ENCODE results near the gene QKI.

QKI gene

GRCh38 chr6:163563318-163563717 is 148.8 kb downstream of the QKI start:
- Histone ChIP-seq H3F3A (ENCODE audit: low read depth) (no peaks in the 10 kb centered on the region), H3K27me3 (ENCODE audit: insufficient read depth, low read length, poor library complexity, severe bottlenecking) (no peaks in the 10 kb centered on the region), H4K20me1 (ENCODE audit: insufficient read depth, low read length, poor library complexity, severe bottlenecking) (no peaks in the 10 kb centered on the region), H3K9me2 (replicated peaks; ENCODE audit: low read depth, low read length) (no peaks in the 10 kb centered on the region), H3K4me2 (ENCODE audit: low read depth, low read length, poor library complexity, severe bottlenecking) (no peak overlapping the region), H3K9ac (ENCODE audit: low read depth, low read length, poor library complexity, severe bottlenecking) (no peak overlapping the region), H3K9me3 (ENCODE audit: insufficient read depth, low read depth, low read length) (no peaks in the 10 kb centered on the region), H3K4me3 (ENCODE audit: low read length, poor library complexity, severe bottlenecking) (no peak overlapping the region), H3K36me3 (ENCODE audit: insufficient read depth, low read length) (no peaks in the 10 kb centered on the region), H2AFZ (ENCODE audit: low read length) (no peak overlapping the region), H3K4me1 (ENCODE audit: insufficient read depth, low read length, poor library complexity, severe bottlenecking) (no peaks in the 10 kb centered on the region), H3K79me2 (ENCODE audit: insufficient read depth, low read length) (no peaks in the 10 kb centered on the region)
- TF ChIP-seq EZH2phosphoT487 (IDR thresholded peaks at IDR 0.05; ENCODE audit: borderline replicate concordance) = no peak
- TF ChIP-seq, protein P1, sequence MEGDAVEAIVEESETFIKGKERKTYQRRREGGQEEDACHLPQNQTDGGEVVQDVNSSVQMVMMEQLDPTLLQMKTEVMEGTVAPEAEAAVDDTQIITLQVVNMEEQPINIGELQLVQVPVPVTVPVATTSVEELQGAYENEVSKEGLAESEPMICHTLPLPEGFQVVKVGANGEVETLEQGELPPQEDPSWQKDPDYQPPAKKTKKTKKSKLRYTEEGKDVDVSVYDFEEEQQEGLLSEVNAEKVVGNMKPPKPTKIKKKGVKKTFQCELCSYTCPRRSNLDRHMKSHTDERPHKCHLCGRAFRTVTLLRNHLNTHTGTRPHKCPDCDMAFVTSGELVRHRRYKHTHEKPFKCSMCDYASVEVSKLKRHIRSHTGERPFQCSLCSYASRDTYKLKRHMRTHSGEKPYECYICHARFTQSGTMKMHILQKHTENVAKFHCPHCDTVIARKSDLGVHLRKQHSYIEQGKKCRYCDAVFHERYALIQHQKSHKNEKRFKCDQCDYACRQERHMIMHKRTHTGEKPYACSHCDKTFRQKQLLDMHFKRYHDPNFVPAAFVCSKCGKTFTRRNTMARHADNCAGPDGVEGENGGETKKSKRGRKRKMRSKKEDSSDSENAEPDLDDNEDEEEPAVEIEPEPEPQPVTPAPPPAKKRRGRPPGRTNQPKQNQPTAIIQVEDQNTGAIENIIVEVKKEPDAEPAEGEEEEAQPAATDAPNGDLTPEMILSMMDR (conservative IDR thresholded peaks at IDR 0.05; ENCODE audit: low read length) = no peak

DNA sequence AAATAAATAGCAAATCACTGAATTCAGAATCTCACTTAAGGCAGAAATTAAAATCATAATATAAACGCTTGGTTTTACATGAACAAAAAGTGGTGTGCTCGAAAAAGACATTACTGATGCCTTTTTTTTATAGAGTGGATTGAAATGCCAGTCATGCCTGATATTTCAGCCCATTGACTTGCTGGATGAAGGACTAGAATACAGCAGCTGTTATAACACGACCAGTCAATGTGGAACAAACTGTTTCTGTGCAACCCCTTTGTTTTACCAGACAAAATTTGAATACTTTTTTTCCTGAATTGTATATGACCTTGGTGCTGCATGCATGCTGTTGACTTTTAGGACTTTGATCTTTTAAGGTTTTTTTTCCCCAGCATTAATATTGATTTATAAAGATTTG is 150.0 kb downstream of the QKI start:
- H3F3A ChIP-seq (ENCODE audit: low read depth) = no peaks in the 10 kb centered on the region
- H4K20me1 ChIP-seq (ENCODE audit: insufficient read depth, low read length, poor library complexity, severe bottlenecking) = no peaks in the 10 kb centered on the region
- no peaks in the 10 kb centered on the region for H3K4me1 ChIP-seq (ENCODE audit: insufficient read depth, low read length, poor library complexity, severe bottlenecking)
- H3K4me3 ChIP-seq (ENCODE audit: low read length, poor library complexity, severe bottlenecking) = no peak overlapping the region
- no peaks in the 10 kb centered on the region for H3K9me2 ChIP-seq (replicated peaks; ENCODE audit: low read depth, low read length)
- H3K9ac ChIP-seq (ENCODE audit: low read depth, low read length, poor library complexity, severe bottlenecking) = no peak overlapping the region
- no peaks in the 10 kb centered on the region for H3K9me3 ChIP-seq (ENCODE audit: insufficient read depth, low read depth, low read length)
- no peak overlapping the region for H2AFZ ChIP-seq (ENCODE audit: low read length)
- H3K4me2 ChIP-seq (ENCODE audit: low read depth, low read length, poor library complexity, severe bottlenecking) = no peak overlapping the region
- no peaks in the 10 kb centered on the region for H3K36me3 ChIP-seq (ENCODE audit: insufficient read depth, low read length)
- TF ChIP-seq, protein P1 (conservative IDR thresholded peaks at IDR 0.05; ENCODE audit: low read length) = no peak
- no peak for TF ChIP-seq EZH2phosphoT487 (IDR thresholded peaks at IDR 0.05; ENCODE audit: borderline replicate concordance)
- no peaks in the 10 kb centered on the region for H3K79me2 ChIP-seq (ENCODE audit: insufficient read depth, low read length)
- no peaks in the 10 kb centered on the region for H3K27me3 ChIP-seq (ENCODE audit: insufficient read depth, low read length, poor library complexity, severe bottlenecking)

- no peaks in the 10 kb centered on the region for H3K79me2 ChIP-seq (ENCODE audit: insufficient read depth, low read length)
- no peaks in the 10 kb centered on the region for H3K36me3 ChIP-seq (ENCODE audit: insufficient read depth, low read length)
- no peak overlapping the region for H3K9ac ChIP-seq (ENCODE audit: low read depth, low read length, poor library complexity, severe bottlenecking)
- H3F3A ChIP-seq (ENCODE audit: low read depth) = no peaks in the 10 kb centered on the region
- H4K20me1 ChIP-seq (ENCODE audit: insufficient read depth, low read length, poor library complexity, severe bottlenecking) = no peaks in the 10 kb centered on the region
- no peaks in the 10 kb centered on the region for H3K9me3 ChIP-seq (ENCODE audit: insufficient read depth, low read depth, low read length)
- no peak overlapping the region for H3K4me3 ChIP-seq (ENCODE audit: low read length, poor library complexity, severe bottlenecking)
- TF ChIP-seq EZH2phosphoT487 (IDR thresholded peaks at IDR 0.05; ENCODE audit: borderline replicate concordance) = no peak
- TF ChIP-seq, protein P1 (conservative IDR thresholded peaks at IDR 0.05; ENCODE audit: low read length) = no peak
- no peaks in the 10 kb centered on the region for H3K4me1 ChIP-seq (ENCODE audit: insufficient read depth, low read length, poor library complexity, severe bottlenecking)
- H3K27me3 ChIP-seq (ENCODE audit: insufficient read depth, low read length, poor library complexity, severe bottlenecking) = no peaks in the 10 kb centered on the region
- H3K4me2 ChIP-seq (ENCODE audit: low read depth, low read length, poor library complexity, severe bottlenecking) = no peak overlapping the region
- no peaks in the 10 kb centered on the region for H3K9me2 ChIP-seq (replicated peaks; ENCODE audit: low read depth, low read length)
- no peak overlapping the region for H2AFZ ChIP-seq (ENCODE audit: low read length)
These were observed 150.6 kb downstream of the QKI start for GRCh38 chr6:163565140-163565539.
